Prostate gland (tissue), 2 donors: Measurements from ENCODE around the gene SFR1. TPM values are rescaled to one million over a fixed set of nuclear protein-coding genes. Genes with fewer than 3 reads are reported as not detected.

Experiments
- DNase-seq: peaks from one replicate; pipeline ENCODE4 v3.0.0-alpha.2; 2019; ENCODE audit warnings: low spot score
- H3K27ac ChIP-seq, 2 donors: fragments of 200-600 bp; sonication (generic); 2 replicates each; pipeline ENCODE4 v1.5.1; 2017 to 2019
- H3K27me3 ChIP-seq: fragments of 200-600 bp; sonication (generic); replicated peaks from 2 replicates; pipeline ENCODE4 v1.5.1; 2019; ENCODE audit not compliant: insufficient read depth
- H3K36me3 ChIP-seq, 2 donors: fragments of 200-600 bp; sonication (generic); 1 replicate in 1 of 2; 2 replicates in 1 of 2; pipeline versions ENCODE4 v1.5.1 to v1.8.1; 2017 to 2019
- H3K4me1 ChIP-seq: fragments of 200-600 bp; sonication (generic); replicated peaks from 2 replicates; pipeline ENCODE4 v1.5.1; 2019
- H3K4me3 ChIP-seq, 2 donors: fragments of 200-600 bp; sonication (generic); 2 replicates each; pipeline ENCODE4 v1.5.1; 2017 to 2019
- H3K9me3 ChIP-seq: fragments of 200-600 bp; sonication (generic); 2 replicates; pipeline ENCODE4 v1.5.1; 2017
- POLR2A ChIP-seq: fragments of 450-650 bp; IDR thresholded peaks from one replicate; pipeline ENCODE4 v1.6.1; 2016; ENCODE audit warnings: antibody characterized with exemption, mild to moderate bottlenecking
- POLR2AphosphoS5 ChIP-seq: sonication (generic); formaldehyde crosslinking; IDR thresholded peaks from one replicate; pipeline ENCODE4 v1.6.1; 2017; ENCODE audit warnings: antibody characterized with exemption
- WGBS: methylation state at CpG from one replicate; pipeline ENCODE4 v1.1.5; 2018; 5-methylcytosine and 5-hydroxymethylcytosine counted together
- intact Hi-C: fragments of 100-400 bp; cut with DNase I; formaldehyde crosslinking; loops from one replicate; pipeline ENCODE4 v1.14.2; 2022
- total RNA-seq, 2 donors: library from RNA; depleted of rRNA; stranded (reverse); fragments of >200 nt; gene quantifications; one replicate each; pipeline ENCODE4 v1.1.0, GENCODE V29; 2016
- TF ChIP-seq, protein P1 (sequence below), 4 experiments: fragments of 200-600 bp in 2 of 4; fragments of 450-650 bp in 2 of 4; sonication (generic) in 2 of 4; IDR thresholded peaks; 1 replicate in 3 of 4; 2 replicates in 1 of 4; pipeline ENCODE4 v1.5.1; 2016 to 2019; ENCODE audit warnings: antibody characterized with exemption in 4 of 4, mild to moderate bottlenecking in 2 of 4, moderate library complexity in 2 of 4

Gene SFR1
- total RNA-seq, 2 donors from 2014 or later = 8.1 to 16.3 TPM

DNA sequence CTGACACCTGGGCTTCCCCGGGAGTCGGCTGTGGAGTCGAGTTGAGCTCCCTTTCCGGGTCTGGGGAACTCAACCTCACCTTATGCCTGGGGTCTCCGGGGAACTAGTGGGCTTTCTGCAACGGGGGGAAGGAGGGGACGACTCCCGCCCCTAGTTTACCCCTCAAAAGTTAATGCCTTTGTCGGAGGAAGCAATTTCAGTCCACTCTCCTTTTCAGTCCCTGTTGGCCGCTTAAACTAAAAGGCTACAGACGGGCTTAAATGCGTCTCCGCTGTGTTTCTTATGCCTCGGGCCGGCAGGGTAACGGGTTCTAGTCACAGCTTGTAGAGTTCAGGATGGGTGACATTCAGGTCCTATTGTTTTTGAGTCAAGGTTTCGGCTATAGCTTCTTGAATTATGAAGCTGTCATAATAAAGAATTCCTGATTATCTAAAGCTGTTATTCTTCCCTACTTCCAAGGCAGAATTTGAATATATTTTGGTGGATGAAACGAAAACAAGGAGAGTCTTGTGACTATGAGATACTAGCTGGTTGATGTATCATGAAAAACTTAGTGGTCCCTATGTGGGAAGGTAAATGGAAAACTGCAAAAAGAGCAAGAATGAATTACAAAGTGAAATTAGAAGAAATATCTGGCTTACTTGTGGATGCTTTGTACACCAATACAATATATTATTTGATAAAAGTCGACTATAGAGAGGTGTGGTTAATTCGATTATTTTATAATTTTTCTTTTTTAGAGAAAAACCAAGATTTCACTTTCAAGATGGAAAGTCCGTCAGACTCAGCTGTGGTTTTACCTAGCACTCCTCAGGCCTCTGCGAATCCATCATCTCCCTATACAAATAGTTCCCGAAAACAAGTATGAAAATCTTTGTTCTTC is 495 bp downstream of the SFR1 start:
- Histone ChIP-seq H3K4me1 (peaks cover 3% of the 10 kb centered on the region), H3K9me3 (no peaks in the 10 kb centered on the region), H3K27me3 (no peaks in the 10 kb centered on the region), H3K36me3 (no peaks in the 10 kb centered on the region), H3K27ac (peak overlapping the region; percentile 93 to 98), H3K4me3 (peak overlapping the region; percentile 63 to 71)
- TF ChIP-seq POLR2AphosphoS5 = no peak
- TF ChIP-seq POLR2A = no peak
- TF ChIP-seq, protein P1, sequence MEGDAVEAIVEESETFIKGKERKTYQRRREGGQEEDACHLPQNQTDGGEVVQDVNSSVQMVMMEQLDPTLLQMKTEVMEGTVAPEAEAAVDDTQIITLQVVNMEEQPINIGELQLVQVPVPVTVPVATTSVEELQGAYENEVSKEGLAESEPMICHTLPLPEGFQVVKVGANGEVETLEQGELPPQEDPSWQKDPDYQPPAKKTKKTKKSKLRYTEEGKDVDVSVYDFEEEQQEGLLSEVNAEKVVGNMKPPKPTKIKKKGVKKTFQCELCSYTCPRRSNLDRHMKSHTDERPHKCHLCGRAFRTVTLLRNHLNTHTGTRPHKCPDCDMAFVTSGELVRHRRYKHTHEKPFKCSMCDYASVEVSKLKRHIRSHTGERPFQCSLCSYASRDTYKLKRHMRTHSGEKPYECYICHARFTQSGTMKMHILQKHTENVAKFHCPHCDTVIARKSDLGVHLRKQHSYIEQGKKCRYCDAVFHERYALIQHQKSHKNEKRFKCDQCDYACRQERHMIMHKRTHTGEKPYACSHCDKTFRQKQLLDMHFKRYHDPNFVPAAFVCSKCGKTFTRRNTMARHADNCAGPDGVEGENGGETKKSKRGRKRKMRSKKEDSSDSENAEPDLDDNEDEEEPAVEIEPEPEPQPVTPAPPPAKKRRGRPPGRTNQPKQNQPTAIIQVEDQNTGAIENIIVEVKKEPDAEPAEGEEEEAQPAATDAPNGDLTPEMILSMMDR (IDR thresholded peaks at IDR 0.05) = no peak
- 17% methylated on average over 23 of the region's 23 CpGs for WGBS
- intact Hi-C loops = loop anchor here (5.0 to 10.0 kb wide), 3 partner anchors 142 to 235 kb away; partner anchors contain the start of genes GSTO2 and SLK
- DNase-seq = no peak

DNA sequence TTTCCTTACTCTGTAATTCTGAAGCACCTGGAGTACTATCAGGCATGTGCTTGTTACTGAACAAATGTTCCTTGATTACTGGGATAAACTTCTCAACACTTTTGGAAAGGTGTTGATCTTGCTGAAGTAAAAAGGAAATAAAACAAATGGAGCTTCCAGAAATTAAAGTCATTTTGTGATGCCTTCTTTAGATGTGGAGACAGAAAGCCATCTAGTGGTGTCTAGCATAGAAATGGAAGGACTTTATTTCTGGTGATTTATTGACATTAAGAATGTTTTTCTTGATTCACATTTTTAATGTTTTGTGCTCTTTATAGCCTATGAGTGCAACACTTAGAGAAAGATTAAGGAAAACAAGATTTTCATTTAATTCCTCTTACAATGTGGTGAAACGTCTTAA is 1.4 kb downstream of the SFR1 start:
- H3K4me1 ChIP-seq = peaks cover 3% of the 10 kb centered on the region
- intact Hi-C loops = loop anchor here (5.0 to 10.0 kb wide), 3 partner anchors 141 to 236 kb away; partner anchors contain the start of genes GSTO2 and SLK
- WGBS = 50% methylated on average over 1 of the region's 1 CpG
- no peak overlapping the region for H3K27ac ChIP-seq
- H3K27me3 ChIP-seq = no peaks in the 10 kb centered on the region
- TF ChIP-seq, protein P1 (IDR thresholded peaks at IDR 0.05) = peak in 2 of 4 experiments; percentile 37 to 59
- TF ChIP-seq POLR2AphosphoS5 = no peak
- H3K4me3 ChIP-seq = no peak overlapping the region
- no peak for DNase-seq
- no peaks in the 10 kb centered on the region for H3K9me3 ChIP-seq
- no peaks in the 10 kb centered on the region for H3K36me3 ChIP-seq

DNA sequence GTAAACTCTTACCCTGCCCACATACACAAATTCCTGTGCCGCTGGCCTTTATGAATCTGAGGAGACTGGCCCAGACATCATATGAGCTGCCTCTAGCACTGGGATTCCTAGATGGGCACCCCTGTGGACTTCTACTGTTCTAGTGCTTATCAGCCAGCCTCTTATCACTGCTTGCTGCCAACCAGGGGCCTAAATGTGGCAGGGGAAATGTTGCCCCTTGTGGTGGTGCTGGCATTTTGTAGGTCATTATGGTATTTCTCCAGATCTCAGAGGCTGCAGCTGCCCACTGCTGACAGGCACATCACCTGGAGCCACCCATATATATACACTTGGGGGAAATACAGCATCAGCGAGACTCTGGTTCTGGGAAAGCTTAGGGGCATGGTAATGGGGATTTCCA is 5.4 kb downstream of the SFR1 start:
- Histone ChIP-seq H3K27me3 (no peaks in the 10 kb centered on the region), H3K4me1 (no peaks in the 10 kb centered on the region), H3K27ac (no peak overlapping the region), H3K36me3 (no peaks in the 10 kb centered on the region), H3K4me3 (no peak overlapping the region), H3K9me3 (no peaks in the 10 kb centered on the region)
- intact Hi-C loops = loop anchor here (10.0 kb wide), 1 partner anchor 137 kb away; the partner anchor contains the start of gene GSTO2
- no peak for DNase-seq
- WGBS = 89% methylated on average over 2 of the region's 2 CpGs
- TF ChIP-seq POLR2A = no peak
- TF ChIP-seq, protein P1 (IDR thresholded peaks at IDR 0.05) = no peak
- no peak for TF ChIP-seq POLR2AphosphoS5

DNA sequence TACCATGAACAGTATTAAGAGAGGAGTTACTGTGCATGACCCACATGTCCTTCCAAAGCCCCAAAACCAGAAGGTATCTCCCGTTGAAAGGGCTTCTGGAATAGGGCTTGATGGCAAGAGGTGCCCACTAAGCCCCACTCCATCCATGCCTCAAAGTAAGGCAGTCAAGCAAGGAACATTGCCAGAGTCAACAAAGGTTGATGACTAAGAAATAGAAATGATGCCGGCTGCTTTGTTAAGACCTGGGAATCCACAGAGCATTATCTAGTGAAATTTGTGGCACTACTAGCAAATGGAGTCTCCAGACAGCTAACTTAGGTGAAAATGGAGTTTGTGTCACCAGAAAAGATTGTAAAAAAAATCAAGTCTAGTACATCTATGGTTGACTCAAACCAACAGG is 6.2 kb downstream of the SFR1 start:
- DNase-seq = no peak
- Histone ChIP-seq H3K27me3 (no peaks in the 10 kb centered on the region), H3K27ac (no peak overlapping the region), H3K4me3 (no peak overlapping the region), H3K36me3 (no peaks in the 10 kb centered on the region), H3K4me1 (no peaks in the 10 kb centered on the region), H3K9me3 (no peaks in the 10 kb centered on the region)
- TF ChIP-seq POLR2AphosphoS5 (no peak), POLR2A (no peak)
- TF ChIP-seq, protein P1 (IDR thresholded peaks at IDR 0.05) = no peak
- intact Hi-C loops = loop anchor here (10.0 kb wide), 1 partner anchor 137 kb away; the partner anchor contains the start of gene GSTO2
- 75% methylated on average over 2 of the region's 2 CpGs for WGBS
